A549 (cell line): ENCODE data around the gene RIMS3. TPM values are rescaled to one million over a fixed set of nuclear protein-coding genes. Genes with fewer than 3 reads are reported as not detected.
A peak's percentile ranks its signal among the peaks of the same experiment; 100 is the strongest.

ENCODE experiments used
- ATAC-seq, 2 experiments: fragments of 200-7000 bp in 1 of 2; fragments of >200 bp in 1 of 2; cut with Nextera tagmentation in 1 of 2; cut with Tn5 transposase in 1 of 2; 3 replicates each; pipeline versions ENCODE4 v1.8.0 to v1.9.1; 2018 to 2020; ENCODE audit warnings: mild to moderate bottlenecking in 1 of 2, moderate library complexity in 1 of 2
- CTCF ChIA-PET: fragments of 300-600 bp; sonication (Branson Sonifier 250); formaldehyde crosslinking; extraction: SDS; loops from one replicate; lab custom pipeline; 2021; ENCODE audit warnings: antibody characterized with exemption, inconsistent platforms; lab: Yijun Ruan, JAX
- POLR2A ChIA-PET: fragments of 350-600 bp; formaldehyde crosslinking; extraction: SDS; loops from one replicate; lab custom pipeline; 2021; ENCODE audit warnings: antibody characterized with exemption, inconsistent platforms; lab: Yijun Ruan, JAX
- DNase-seq, 2 experiments: peaks; one replicate each; pipeline versions ENCODE4 v3.0.0 to v3.0.0-alpha.2; 2011 to 2016; ENCODE audit warnings: low read depth in 1 of 2, low spot score in 1 of 2
- FAIRE-seq: peaks from 2 replicates; lab custom pipeline; 2011; peaks lifted over from hg19 to GRCh38; lab: Jason Lieb, UNC
- H3K27ac ChIP-seq, 2 experiments: fragments of >200 bp; sonication (Bioruptor Twin); formaldehyde crosslinking; 3 replicates each; pipeline ENCODE4 v1.5.1; 2016 to 2017
- H3K4me1 ChIP-seq: fragments of >200 bp; sonication (Bioruptor Twin); formaldehyde crosslinking; 3 replicates; pipeline ENCODE4 v1.6.1; 2016
- H3K4me2 ChIP-seq: fragments of >200 bp; sonication (Bioruptor Twin); formaldehyde crosslinking; 3 replicates; pipeline ENCODE4 v1.6.1; 2016
- H3K4me3 ChIP-seq: fragments of >200 bp; sonication (Bioruptor Twin); formaldehyde crosslinking; 3 replicates; pipeline ENCODE4 v1.5.1; 2016
- H3K9me3 ChIP-seq: fragments of >200 bp; sonication (Bioruptor Twin); formaldehyde crosslinking; 3 replicates; pipeline ENCODE4 v1.6.1; 2016
- CBX2 ChIP-seq: fragments of 200-600 bp; sonication (generic); IDR thresholded peaks from 2 replicates; pipeline ENCODE4 v1.6.1; 2016; ENCODE audit warnings: low read depth, mild to moderate bottlenecking, borderline replicate concordance
- CEBPB ChIP-seq, 2 experiments: fragments of >200 bp in 1 of 2; sonication (Bioruptor Twin) in 1 of 2; formaldehyde crosslinking in 1 of 2; IDR thresholded peaks; 2 replicates each; pipeline ENCODE4 v1.6.1; 2012 to 2016
- FOSB ChIP-seq: fragments of 250-450 bp; sonication (Bioruptor Pico); IDR thresholded peaks from 2 replicates; pipeline ENCODE4 v1.5.0; 2020; ENCODE audit warnings: mild to moderate bottlenecking, moderate library complexity
- GATA3 ChIP-seq: IDR thresholded peaks from 2 replicates; pipeline ENCODE4 v1.6.1; 2012; ENCODE audit warnings: borderline replicate concordance
- HDAC2 ChIP-seq: fragments of 200-600 bp; sonication (generic); IDR thresholded peaks from 2 replicates; pipeline ENCODE4 v1.6.1; 2016
- KDM1A ChIP-seq: fragments of 200-600 bp; sonication (generic); IDR thresholded peaks from 2 replicates; pipeline ENCODE4 v1.6.1; 2016; ENCODE audit warnings: low read depth, mild to moderate bottlenecking
- NFE2L2 ChIP-seq: fragments of 150-350 bp; conservative IDR thresholded peaks from 2 replicates; pipeline ENCODE4 v1.6.1; 2014; ENCODE audit warnings: low read length
- NPAS2 ChIP-seq: fragments of 250-450 bp; sonication (Bioruptor Pico); IDR thresholded peaks from 2 replicates; pipeline ENCODE4 v1.8.0; 2022; ENCODE audit warnings: mild to moderate bottlenecking, moderate library complexity, borderline replicate concordance
- RAD21 ChIP-seq, 2 experiments: fragments of >200 bp in 1 of 2; sonication (Bioruptor Twin) in 1 of 2; formaldehyde crosslinking in 1 of 2; IDR thresholded peaks in 1 of 2; conservative IDR thresholded peaks in 1 of 2; 2 replicates in 1 of 2; 3 replicates in 1 of 2; pipeline ENCODE4 v1.6.1; 2012 to 2018; ENCODE audit warnings: inconsistent platforms in 1 of 2
- RCOR1 ChIP-seq: fragments of 150-350 bp; IDR thresholded peaks from 2 replicates; pipeline ENCODE4 v1.6.1; 2014; ENCODE audit warnings: antibody characterized with exemption, low read length, low read depth
- ZFP36 ChIP-seq: fragments of 450-650 bp; IDR thresholded peaks from 2 replicates; pipeline ENCODE4 v1.6.1; 2014; ENCODE audit warnings: borderline replicate concordance; ENCODE audit not compliant: partially characterized antibody
- WGBS: methylation state at CpG from one replicate; pipeline ENCODE4 v1.1.6; 2017; ENCODE audit errors: missing lambda C conversion rate; 5-methylcytosine and 5-hydroxymethylcytosine counted together
- polyA plus RNA-seq, 4 experiments: library from polyadenylated mRNA; depleted of rRNA in 3 of 4; stranded (reverse); fragments of >200 nt; fragmentation: RNase III in 1 of 4; extraction: RNeasy Plus Mini Kit Qiagen cat#74134 plus additional on column Dnase treatment in 1 of 4; gene quantifications; 2 replicates in 3 of 4; 3 replicates in 1 of 4; pipeline ENCODE4 v1.2.3, GENCODE V29; 2011 to 2017
- TF ChIP-seq, protein P1 (sequence below): IDR thresholded peaks from 2 replicates; pipeline ENCODE4 v1.6.1; 2012
- TF ChIP-seq, protein P2 (sequence below): fragments of 150-350 bp; IDR thresholded peaks from 2 replicates; pipeline ENCODE4 v1.6.1; 2014; ENCODE audit warnings: low read depth, mild to moderate bottlenecking, low read length
- TF ChIP-seq, protein P3 (sequence below): fragments of 200-600 bp; sonication (generic); IDR thresholded peaks from 2 replicates; pipeline ENCODE4 v1.6.1; 2016; ENCODE audit warnings: antibody characterized with exemption, mild to moderate bottlenecking, moderate library complexity
- TF ChIP-seq, protein P4 (sequence below): fragments of >200 bp; sonication (Bioruptor Twin); formaldehyde crosslinking; IDR thresholded peaks from 3 replicates; pipeline ENCODE4 v1.6.1; 2016
- TF ChIP-seq, protein P5 (sequence below): fragments of 450-650 bp; IDR thresholded peaks from 2 replicates; pipeline ENCODE4 v1.6.1; 2014; ENCODE audit warnings: antibody characterized with exemption
- TF ChIP-seq, protein P6 (sequence below): IDR thresholded peaks from 2 replicates; pipeline ENCODE4 v1.6.1; 2012; ENCODE audit warnings: low read depth, borderline replicate concordance

The RIMS3 gene
- polyA plus RNA-seq, 2 of the 4 experiments (the other 2 are of a cell fraction) = 1.5 to 1.9 TPM

DNA sequence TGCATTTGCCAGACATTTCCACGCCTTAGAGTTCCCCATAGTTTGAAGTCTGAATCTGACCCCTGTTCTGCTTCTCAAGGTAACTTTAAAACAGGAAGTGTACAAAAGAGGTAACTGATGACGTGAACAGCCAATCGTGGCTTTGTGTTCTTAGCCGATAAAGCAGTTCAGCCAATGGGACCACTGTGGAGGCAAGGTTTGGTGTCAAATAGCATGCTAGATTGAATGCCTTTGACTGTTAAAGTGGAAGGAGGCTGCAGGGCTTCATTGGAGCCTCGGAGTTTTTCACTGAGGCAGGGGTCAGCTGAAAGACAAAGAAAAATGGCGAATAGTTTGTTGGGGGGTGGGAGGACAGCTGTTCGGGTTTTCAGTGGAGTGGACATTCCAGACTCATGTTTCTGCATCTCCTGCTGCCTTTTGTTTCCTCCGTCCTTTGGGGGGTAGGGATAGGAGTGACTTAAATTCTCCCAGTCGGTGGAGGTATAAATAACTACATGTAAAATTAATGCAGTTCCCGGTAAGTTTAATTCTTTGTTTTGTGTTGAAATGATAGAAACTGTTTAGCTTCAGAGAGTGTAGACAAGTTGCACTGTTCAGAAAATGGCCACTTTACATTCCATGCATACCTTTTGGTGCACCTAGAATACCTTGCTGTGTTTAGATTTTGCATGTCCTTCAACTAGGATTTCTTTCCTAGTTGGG, 43.8 kb upstream of the RIMS3 start:
- H3K4me1 ChIP-seq = peaks cover 56% of the 10 kb centered on the region
- CTCF ChIA-PET = interaction anchor here (1.3 to 1.5 kb wide), 2 partner anchors 33 to 44 kb away, joined by 3 to 4 read pairs; partner anchors contain the start of gene RIMS3
- TF ChIP-seq, protein P1, sequence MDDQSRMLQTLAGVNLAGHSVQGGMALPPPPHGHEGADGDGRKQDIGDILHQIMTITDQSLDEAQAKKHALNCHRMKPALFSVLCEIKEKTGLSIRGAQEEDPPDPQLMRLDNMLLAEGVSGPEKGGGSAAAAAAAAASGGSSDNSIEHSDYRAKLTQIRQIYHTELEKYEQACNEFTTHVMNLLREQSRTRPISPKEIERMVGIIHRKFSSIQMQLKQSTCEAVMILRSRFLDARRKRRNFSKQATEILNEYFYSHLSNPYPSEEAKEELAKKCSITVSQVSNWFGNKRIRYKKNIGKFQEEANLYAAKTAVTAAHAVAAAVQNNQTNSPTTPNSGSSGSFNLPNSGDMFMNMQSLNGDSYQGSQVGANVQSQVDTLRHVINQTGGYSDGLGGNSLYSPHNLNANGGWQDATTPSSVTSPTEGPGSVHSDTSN = 0 out of 2 replicates have a peak, but pooled peaks have one; percentile 29
- no peak for TF ChIP-seq RAD21 (conservative IDR thresholded peaks at IDR 0.05 in 1 of 2, IDR thresholded peaks at IDR 0.05 in 1 of 2)

DNA sequence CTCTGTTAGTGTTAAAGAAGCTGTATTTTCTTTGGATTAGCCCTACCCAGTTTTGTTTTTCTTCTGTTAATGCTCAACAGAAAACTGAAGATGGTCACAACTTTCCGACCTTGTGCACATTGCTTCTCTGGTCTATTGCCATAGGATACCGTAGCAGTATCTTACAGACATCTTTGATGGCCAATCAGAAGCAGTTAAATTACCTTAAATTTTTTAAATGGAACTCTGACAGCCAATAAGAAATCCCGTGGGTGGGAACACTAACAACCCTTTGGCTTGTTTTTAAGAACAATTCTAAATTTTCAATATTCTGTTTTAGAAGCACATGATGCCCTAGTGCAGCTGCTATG, 43.2 kb upstream of the RIMS3 start:
- POLR2A ChIA-PET = interaction anchor here (1.5 to 2.3 kb wide), 2 partner anchors 17 kb away, joined by 5 to 8 read pairs; partner anchors contain the start of gene NFYC
- Histone ChIP-seq H3K27ac (peak overlapping the region; percentile 61 to 86), H3K4me2 (peak overlapping the region; percentile 78), H3K9me3 (no peaks in the 10 kb centered on the region), H3K4me3 (peak overlapping the region; percentile 46), H3K4me1 (peaks cover 58% of the 10 kb centered on the region)
- CTCF ChIA-PET = interaction anchor here (1.5 kb wide), 1 partner anchor 43 kb away, joined by 3 read pairs; the partner anchor contains the start of gene RIMS3
- peak; percentile 65 to 68 for DNase-seq
- 23% methylated on average over 3 of the region's 3 CpGs for WGBS
- FAIRE-seq = no peak
- TF ChIP-seq ZFP36 (no peak), RCOR1 (no peak), GATA3 (no peak), CEBPB (IDR thresholded peaks at IDR 0.05) (no peak), KDM1A (no peak), RAD21 (conservative IDR thresholded peaks at IDR 0.05 in 1 of 2, IDR thresholded peaks at IDR 0.05 in 1 of 2) (no peak), HDAC2 (no peak), NPAS2 (CRISPR knock-in tag) (no peak), FOSB (CRISPR knock-in tag) (no peak)
- TF ChIP-seq, protein P2, sequence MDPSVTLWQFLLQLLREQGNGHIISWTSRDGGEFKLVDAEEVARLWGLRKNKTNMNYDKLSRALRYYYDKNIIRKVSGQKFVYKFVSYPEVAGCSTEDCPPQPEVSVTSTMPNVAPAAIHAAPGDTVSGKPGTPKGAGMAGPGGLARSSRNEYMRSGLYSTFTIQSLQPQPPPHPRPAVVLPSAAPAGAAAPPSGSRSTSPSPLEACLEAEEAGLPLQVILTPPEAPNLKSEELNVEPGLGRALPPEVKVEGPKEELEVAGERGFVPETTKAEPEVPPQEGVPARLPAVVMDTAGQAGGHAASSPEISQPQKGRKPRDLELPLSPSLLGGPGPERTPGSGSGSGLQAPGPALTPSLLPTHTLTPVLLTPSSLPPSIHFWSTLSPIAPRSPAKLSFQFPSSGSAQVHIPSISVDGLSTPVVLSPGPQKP = no peak
- TF ChIP-seq, protein P3, sequence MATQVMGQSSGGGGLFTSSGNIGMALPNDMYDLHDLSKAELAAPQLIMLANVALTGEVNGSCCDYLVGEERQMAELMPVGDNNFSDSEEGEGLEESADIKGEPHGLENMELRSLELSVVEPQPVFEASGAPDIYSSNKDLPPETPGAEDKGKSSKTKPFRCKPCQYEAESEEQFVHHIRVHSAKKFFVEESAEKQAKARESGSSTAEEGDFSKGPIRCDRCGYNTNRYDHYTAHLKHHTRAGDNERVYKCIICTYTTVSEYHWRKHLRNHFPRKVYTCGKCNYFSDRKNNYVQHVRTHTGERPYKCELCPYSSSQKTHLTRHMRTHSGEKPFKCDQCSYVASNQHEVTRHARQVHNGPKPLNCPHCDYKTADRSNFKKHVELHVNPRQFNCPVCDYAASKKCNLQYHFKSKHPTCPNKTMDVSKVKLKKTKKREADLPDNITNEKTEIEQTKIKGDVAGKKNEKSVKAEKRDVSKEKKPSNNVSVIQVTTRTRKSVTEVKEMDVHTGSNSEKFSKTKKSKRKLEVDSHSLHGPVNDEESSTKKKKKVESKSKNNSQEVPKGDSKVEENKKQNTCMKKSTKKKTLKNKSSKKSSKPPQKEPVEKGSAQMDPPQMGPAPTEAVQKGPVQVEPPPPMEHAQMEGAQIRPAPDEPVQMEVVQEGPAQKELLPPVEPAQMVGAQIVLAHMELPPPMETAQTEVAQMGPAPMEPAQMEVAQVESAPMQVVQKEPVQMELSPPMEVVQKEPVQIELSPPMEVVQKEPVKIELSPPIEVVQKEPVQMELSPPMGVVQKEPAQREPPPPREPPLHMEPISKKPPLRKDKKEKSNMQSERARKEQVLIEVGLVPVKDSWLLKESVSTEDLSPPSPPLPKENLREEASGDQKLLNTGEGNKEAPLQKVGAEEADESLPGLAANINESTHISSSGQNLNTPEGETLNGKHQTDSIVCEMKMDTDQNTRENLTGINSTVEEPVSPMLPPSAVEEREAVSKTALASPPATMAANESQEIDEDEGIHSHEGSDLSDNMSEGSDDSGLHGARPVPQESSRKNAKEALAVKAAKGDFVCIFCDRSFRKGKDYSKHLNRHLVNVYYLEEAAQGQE = no peak
- ATAC-seq = peak; percentile 87 to 88

More for the DNA sequence above, 43.8 kb upstream of the RIMS3 start:
- H3K4me3 ChIP-seq = peak overlapping the region; percentile 46
- POLR2A ChIA-PET = interaction anchor here (0.6 to 1.5 kb wide), 2 partner anchors 17 to 41 kb away, joined by 3 to 5 read pairs; partner anchors contain the start of gene NFYC
- ATAC-seq (peak; percentile 94 to 99), FAIRE-seq (no peak), DNase-seq (peak; percentile 69 to 89)
- no peaks in the 10 kb centered on the region for H3K9me3 ChIP-seq
- peak overlapping the region; percentile 61 to 86 for H3K27ac ChIP-seq
- 31% methylated on average over 10 of the region's 10 CpGs for WGBS
- peak overlapping the region; percentile 78 for H3K4me2 ChIP-seq

DNA sequence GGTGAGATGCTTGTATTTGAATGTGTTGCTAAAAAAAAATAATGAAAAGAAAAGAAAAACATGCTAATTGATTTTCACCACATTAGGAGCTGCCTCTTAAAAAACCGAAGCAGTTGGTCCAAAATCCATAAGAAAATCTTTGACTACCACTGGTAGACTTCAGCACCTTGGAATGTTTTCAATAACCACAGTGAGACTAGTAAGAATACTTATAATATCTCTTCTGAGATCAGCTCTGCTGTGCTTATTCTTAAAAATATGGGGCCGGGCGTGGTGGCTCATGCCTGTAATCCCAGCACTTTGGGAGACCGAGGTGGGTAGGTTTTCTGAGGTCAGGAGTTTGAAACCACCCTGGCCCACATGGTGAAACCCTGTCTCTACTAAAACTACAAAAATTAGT, 41.1 kb upstream of the RIMS3 start:
- CTCF ChIA-PET = interaction anchor here (1.4 kb wide), 1 partner anchor 35 kb away, joined by 3 read pairs; no protein-coding TSS in a partner anchor
- TF ChIP-seq, protein P4, sequence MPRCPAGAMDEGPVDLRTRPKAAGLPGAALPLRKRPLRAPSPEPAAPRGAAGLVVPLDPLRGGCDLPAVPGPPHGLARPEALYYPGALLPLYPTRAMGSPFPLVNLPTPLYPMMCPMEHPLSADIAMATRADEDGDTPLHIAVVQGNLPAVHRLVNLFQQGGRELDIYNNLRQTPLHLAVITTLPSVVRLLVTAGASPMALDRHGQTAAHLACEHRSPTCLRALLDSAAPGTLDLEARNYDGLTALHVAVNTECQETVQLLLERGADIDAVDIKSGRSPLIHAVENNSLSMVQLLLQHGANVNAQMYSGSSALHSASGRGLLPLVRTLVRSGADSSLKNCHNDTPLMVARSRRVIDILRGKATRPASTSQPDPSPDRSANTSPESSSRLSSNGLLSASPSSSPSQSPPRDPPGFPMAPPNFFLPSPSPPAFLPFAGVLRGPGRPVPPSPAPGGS = no peak
- TF ChIP-seq, protein P5, sequence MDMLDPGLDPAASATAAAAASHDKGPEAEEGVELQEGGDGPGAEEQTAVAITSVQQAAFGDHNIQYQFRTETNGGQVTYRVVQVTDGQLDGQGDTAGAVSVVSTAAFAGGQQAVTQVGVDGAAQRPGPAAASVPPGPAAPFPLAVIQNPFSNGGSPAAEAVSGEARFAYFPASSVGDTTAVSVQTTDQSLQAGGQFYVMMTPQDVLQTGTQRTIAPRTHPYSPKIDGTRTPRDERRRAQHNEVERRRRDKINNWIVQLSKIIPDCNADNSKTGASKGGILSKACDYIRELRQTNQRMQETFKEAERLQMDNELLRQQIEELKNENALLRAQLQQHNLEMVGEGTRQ = no peak
- TF ChIP-seq, protein P6, sequence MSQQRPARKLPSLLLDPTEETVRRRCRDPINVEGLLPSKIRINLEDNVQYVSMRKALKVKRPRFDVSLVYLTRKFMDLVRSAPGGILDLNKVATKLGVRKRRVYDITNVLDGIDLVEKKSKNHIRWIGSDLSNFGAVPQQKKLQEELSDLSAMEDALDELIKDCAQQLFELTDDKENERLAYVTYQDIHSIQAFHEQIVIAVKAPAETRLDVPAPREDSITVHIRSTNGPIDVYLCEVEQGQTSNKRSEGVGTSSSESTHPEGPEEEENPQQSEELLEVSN = no peak
- TF ChIP-seq GATA3 (no peak), ZFP36 (no peak), CBX2 (no peak), NFE2L2 (no peak)
- TF ChIP-seq, protein P3 = no peak

More for the DNA sequence above, 41.1 kb upstream of the RIMS3 start:
- H3K4me2 ChIP-seq = no peak overlapping the region
- POLR2A ChIA-PET = interaction anchor here (2.3 kb wide), 1 partner anchor 15 kb away, joined by 8 read pairs; the partner anchor contains the start of gene NFYC
- no peak overlapping the region for H3K27ac ChIP-seq
- FAIRE-seq = no peak
- no peak for ATAC-seq
- WGBS = over 99% methylated on average over 4 of the region's 4 CpGs
- H3K4me1 ChIP-seq = peaks cover 54% of the 10 kb centered on the region
- H3K9me3 ChIP-seq = no peaks in the 10 kb centered on the region
- DNase-seq = no peak
- no peak overlapping the region for H3K4me3 ChIP-seq
